DMS153 treated with DMSO at 0.1 percent for 48 hours (cell line): ENCODE measurements around the gene ZNF595.
"Not testable (repeated sequence)": the region's sequence is repeated elsewhere in the genome, so short reads cannot be mapped to it uniquely, and the experiment has no call there.

ENCODE experiments used
- DNase-seq: peaks from one replicate; lab custom pipeline; 2025; ENCODE audit not compliant: unreplicated experiment; lab: John Stamatoyannopoulos, UW

The ZNF595 gene

GRCh38 chr4:85951-86350, 32.8 kb downstream of the ZNF595 start:
- DNase-seq: no peak

- DNase-seq: not testable (repeated sequence)
Observed at GRCh38 chr4:86559-87324, 33.6 kb downstream of the ZNF595 start.

GRCh38 chr4:98386-98785, 45.3 kb downstream of the ZNF595 start:
- no peak for DNase-seq

GRCh38 chr4:99863-100262, 46.7 kb downstream of the ZNF595 start:
- no peak for DNase-seq

- no peak for DNase-seq
Observed at GRCh38 chr4:107083-107443, 53.9 kb downstream of the ZNF595 start.

- no peak for DNase-seq
Observed at GRCh38 chr4:107444-108429, 54.6 kb downstream of the ZNF595 start.

GRCh38 chr4:112771-113170, 59.6 kb downstream of the ZNF595 start:
- no peak for DNase-seq

- no peak for DNase-seq
Observed at GRCh38 chr4:113732-114131, 60.6 kb downstream of the ZNF595 start.

- DNase-seq: no peak
Observed at GRCh38 chr4:114149-114548, 61.0 kb downstream of the ZNF595 start.

- no peak for DNase-seq
Observed at GRCh38 chr4:116499-116898, 63.4 kb downstream of the ZNF595 start.

GRCh38 chr4:120616-121015, 67.5 kb downstream of the ZNF595 start:
- no peak for DNase-seq

- no peak for DNase-seq
Observed at GRCh38 chr4:121408-122084, 68.4 kb downstream of the ZNF595 start.

- not testable (repeated sequence) for DNase-seq
Observed at GRCh38 chr4:123922-124274, 70.8 kb downstream of the ZNF595 start.

GRCh38 chr4:124275-125081, 71.4 kb downstream of the ZNF595 start, which contains the start of gene ZNF718:
ZNF718 (plus strand) TSS chr4:124501; CDS start chr4:124671, 170 bp downstream.
- peak; percentile 24 for DNase-seq

GRCh38 chr4:125091-125771, 72.1 kb downstream of the ZNF595 start:
- no peak for DNase-seq

GRCh38 chr4:125833-126232, 72.7 kb downstream of the ZNF595 start:
- no peak for DNase-seq

GRCh38 chr4:132483-132882, 79.4 kb downstream of the ZNF595 start:
- DNase-seq: no peak
